HepG2 (cell line): ENCODE measurements around the gene TNFRSF21. TPM values are rescaled to one million over a fixed set of nuclear protein-coding genes. Genes with fewer than 3 reads are reported as not detected.

Source experiments
- polyA plus RNA-seq, 8 experiments: library from polyadenylated mRNA; depleted of rRNA in 3 of 8; stranded (reverse) in 7 of 8; unstranded in 1 of 8; fragments of >200 nt; fragmentation: Illumina TruSeq in 4 of 8; extraction: Trizol in 4 of 8; gene quantifications; 2 replicates each; pipeline versions ENCODE4 v1.2.1 to v1.2.3, GENCODE V29; 2011 to 2016; ENCODE audit warnings: low read depth in 4 of 8, missing spikeins in 1 of 8, mixed read lengths in 1 of 8; ENCODE audit not compliant: insufficient read depth in 1 of 8
- total RNA-seq, 5 experiments: library from RNA; depleted of rRNA; stranded (reverse); fragments of >200 nt; fragmentation: Illumina TruSeq; extraction: Trizol; gene quantifications; 2 replicates each; pipeline ENCODE4 v1.2.3, GENCODE V29; 2016; ENCODE audit warnings: low read depth in 1 of 5

Gene TNFRSF21
- total and polyA plus RNA-seq, 2 of the 13 experiments (the other 11 are each of a cell fraction or from before 2014, with no cell fraction given), result 24.8 to 46.3 TPM

Other genes with a start within 250 kb of the TNFRSF21 start
- gene CD2AP, start 167.9 kb upstream of the TNFRSF21 start, total RNA-seq (2016; rRNA removed; fragmentation: Illumina TruSeq; extraction: Trizol), result 31.9 and 40.1 TPM in 2 replicates
- 6.0 and 8.6 TPM in 2 replicates for gene CD2AP, start 167.9 kb upstream of the TNFRSF21 start, polyA plus RNA-seq (2011; rRNA removed)